ENCODE results near the gene GHR.

DNA sequence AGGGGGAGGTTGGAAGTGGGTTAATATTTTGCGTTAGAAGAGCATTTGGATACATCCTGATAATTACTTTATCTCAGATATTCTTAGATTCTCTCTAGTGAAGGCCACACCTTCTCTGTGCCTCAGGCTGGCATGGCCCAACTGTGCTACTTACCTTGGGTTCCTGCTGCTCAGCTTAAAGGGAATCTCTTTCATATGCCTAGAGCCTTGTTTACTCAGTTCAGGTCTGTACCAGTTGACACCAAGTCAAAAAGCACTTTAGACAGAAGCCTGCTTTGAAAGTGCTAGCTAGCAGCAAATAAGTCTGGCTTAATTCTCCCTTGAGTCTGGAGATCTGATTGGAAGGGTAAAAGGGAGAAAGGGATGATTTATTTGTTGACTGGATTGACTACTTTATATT, 74.8 kb downstream of the GHR start:
- TF ChIP-seq, protein P1, sequence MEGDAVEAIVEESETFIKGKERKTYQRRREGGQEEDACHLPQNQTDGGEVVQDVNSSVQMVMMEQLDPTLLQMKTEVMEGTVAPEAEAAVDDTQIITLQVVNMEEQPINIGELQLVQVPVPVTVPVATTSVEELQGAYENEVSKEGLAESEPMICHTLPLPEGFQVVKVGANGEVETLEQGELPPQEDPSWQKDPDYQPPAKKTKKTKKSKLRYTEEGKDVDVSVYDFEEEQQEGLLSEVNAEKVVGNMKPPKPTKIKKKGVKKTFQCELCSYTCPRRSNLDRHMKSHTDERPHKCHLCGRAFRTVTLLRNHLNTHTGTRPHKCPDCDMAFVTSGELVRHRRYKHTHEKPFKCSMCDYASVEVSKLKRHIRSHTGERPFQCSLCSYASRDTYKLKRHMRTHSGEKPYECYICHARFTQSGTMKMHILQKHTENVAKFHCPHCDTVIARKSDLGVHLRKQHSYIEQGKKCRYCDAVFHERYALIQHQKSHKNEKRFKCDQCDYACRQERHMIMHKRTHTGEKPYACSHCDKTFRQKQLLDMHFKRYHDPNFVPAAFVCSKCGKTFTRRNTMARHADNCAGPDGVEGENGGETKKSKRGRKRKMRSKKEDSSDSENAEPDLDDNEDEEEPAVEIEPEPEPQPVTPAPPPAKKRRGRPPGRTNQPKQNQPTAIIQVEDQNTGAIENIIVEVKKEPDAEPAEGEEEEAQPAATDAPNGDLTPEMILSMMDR (IDR thresholded peaks at IDR 0.05; ENCODE audit: insufficient read depth, low read depth, low read length): no peak
- no peak for TF ChIP-seq EZH2 (IDR thresholded peaks at IDR 0.05; ENCODE audit: insufficient read depth, low read length)
